ENCODE results near the gene THRA. TPM values are rescaled to one million over a fixed set of nuclear protein-coding genes. Genes with fewer than 3 reads are reported as not detected.

The THRA gene
- polyA plus RNA-seq, 1 experiment: 43.3 TPM

GRCh38 chr17:40113907-40114245 is 51.1 kb downstream of the THRA start:
- POLR2A ChIA-PET: interaction anchor here (0.7 to 2.2 kb wide), 5 partner anchors 10 to 428 kb away, joined by 3 to 8 read pairs (median 6); partner anchors contain the start of gene NR1D1
- DNase-seq (ENCODE audit: low read depth): no peak

GRCh38 chr17:40115101-40115436 is 52.3 kb downstream of the THRA start:
- Histone ChIP-seq H3K4me3 (ENCODE audit: low read depth, low read length) (no peak overlapping the region), H3K27me3 (ENCODE audit: control insufficient read depth, insufficient read depth, low read length) (no peaks in the 10 kb centered on the region), H3K36me3 (ENCODE audit: control insufficient read depth, insufficient read depth, low read length) (no peaks in the 10 kb centered on the region)
- ChIA-PET POLR2A (no interaction called here), CTCF (interaction anchor here (1.0 to 7.7 kb wide), 6 partner anchors 39 to 99 kb away, joined by 4 to 130 read pairs (median 70); partner anchors contain the start of genes CSF3 and THRA)
- no peak for TF ChIP-seq CTCF (IDR thresholded peaks at IDR 0.05; ENCODE audit: insufficient read depth, low read depth, low read length)
- no peak for DNase-seq (ENCODE audit: low read depth)

More at GRCh38 chr17:40113907-40114245, 51.1 kb downstream of the THRA start:
- CTCF ChIA-PET: interaction anchor here (0.6 to 7.7 kb wide), 26 partner anchors 9 to 185 kb away, joined by 3 to 130 read pairs (median 6); partner anchors contain the start of genes CASC3, CSF3, MED24 and MSL1
- no peak for TF ChIP-seq CTCF (IDR thresholded peaks at IDR 0.05; ENCODE audit: insufficient read depth, low read depth, low read length)
- Histone ChIP-seq H3K36me3 (ENCODE audit: control insufficient read depth, insufficient read depth, low read length) (no peaks in the 10 kb centered on the region), H3K27me3 (ENCODE audit: control insufficient read depth, insufficient read depth, low read length) (no peaks in the 10 kb centered on the region), H3K4me3 (ENCODE audit: low read depth, low read length) (peak overlapping the region; percentile 25)

- H3K36me3 ChIP-seq (ENCODE audit: control insufficient read depth, insufficient read depth, low read length): peaks cover 5% of the 10 kb centered on the region
- DNase-seq (ENCODE audit: low read depth): no peak
- ChIA-PET CTCF (interaction anchor here (0.7 to 7.3 kb wide), 7 partner anchors 10 to 83 kb away, joined by 3 to 64 read pairs (median 3); no protein-coding TSS in a partner anchor), POLR2A (interaction anchor here (0.6 to 0.9 kb wide), 2 partner anchors 23 to 50 kb away, joined by 4 to 6 read pairs; no protein-coding TSS in a partner anchor)
- no peak for TF ChIP-seq CTCF (IDR thresholded peaks at IDR 0.05; ENCODE audit: insufficient read depth, low read depth, low read length)
- H3K27me3 ChIP-seq (ENCODE audit: control insufficient read depth, insufficient read depth, low read length): no peaks in the 10 kb centered on the region
- H3K4me3 ChIP-seq (ENCODE audit: low read depth, low read length): peak within 1 kb of the TSS; percentile 99
Observed at GRCh38 chr17:40121181-40122135, 58.7 kb downstream of the THRA start, which contains the start of gene MSL1. Gene MSL1, plus strand, starts transcription at chr17:40121971. Its CDS starts 642 bp downstream, at chr17:40122613.

- H3K4me3 ChIP-seq (ENCODE audit: low read depth, low read length): peak overlapping the region; percentile 99
- no peak for DNase-seq (ENCODE audit: low read depth)
- no peaks in the 10 kb centered on the region for H3K27me3 ChIP-seq (ENCODE audit: control insufficient read depth, insufficient read depth, low read length)
- TF ChIP-seq CTCF (IDR thresholded peaks at IDR 0.05; ENCODE audit: insufficient read depth, low read depth, low read length): no peak
- ChIA-PET POLR2A (interaction anchor here (0.6 to 0.9 kb wide), 5 partner anchors 10 to 135 kb away, joined by 3 to 8 read pairs (median 4); no protein-coding TSS in a partner anchor), CTCF (interaction anchor here (0.7 to 7.3 kb wide), 3 partner anchors 11 to 47 kb away, joined by 3 to 64 read pairs (median 9); partner anchors contain the start of gene CASC3)
- peaks cover 11% of the 10 kb centered on the region for H3K36me3 ChIP-seq (ENCODE audit: control insufficient read depth, insufficient read depth, low read length)
Observed at GRCh38 chr17:40122136-40122998, 59.6 kb downstream of the THRA start.

Measured in BJ (cell line).